ENCODE results near the gene ZIK1.

DNA sequence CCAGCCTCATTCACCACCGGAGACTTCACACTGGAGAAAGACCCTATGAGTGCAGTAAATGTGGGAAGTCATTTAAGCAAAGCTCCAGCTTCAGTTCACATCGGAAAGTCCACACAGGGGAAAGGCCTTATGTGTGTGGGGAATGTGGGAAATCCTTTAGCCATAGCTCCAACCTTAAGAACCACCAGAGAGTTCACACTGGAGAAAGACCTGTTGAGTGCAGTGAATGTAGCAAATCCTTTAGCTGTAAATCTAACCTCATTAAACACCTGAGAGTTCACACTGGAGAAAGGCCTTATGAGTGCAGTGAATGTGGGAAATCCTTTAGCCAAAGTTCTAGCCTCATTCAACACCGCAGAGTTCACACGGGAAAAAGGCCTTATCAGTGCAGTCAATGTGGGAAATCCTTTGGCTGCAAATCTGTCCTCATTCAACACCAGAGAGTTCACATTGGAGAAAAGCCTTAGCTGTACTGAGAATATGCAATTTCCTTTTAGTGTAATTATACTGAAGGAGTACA is 57.8 kb downstream of the ZIK1 start:
- TF ChIP-seq, protein P1, sequence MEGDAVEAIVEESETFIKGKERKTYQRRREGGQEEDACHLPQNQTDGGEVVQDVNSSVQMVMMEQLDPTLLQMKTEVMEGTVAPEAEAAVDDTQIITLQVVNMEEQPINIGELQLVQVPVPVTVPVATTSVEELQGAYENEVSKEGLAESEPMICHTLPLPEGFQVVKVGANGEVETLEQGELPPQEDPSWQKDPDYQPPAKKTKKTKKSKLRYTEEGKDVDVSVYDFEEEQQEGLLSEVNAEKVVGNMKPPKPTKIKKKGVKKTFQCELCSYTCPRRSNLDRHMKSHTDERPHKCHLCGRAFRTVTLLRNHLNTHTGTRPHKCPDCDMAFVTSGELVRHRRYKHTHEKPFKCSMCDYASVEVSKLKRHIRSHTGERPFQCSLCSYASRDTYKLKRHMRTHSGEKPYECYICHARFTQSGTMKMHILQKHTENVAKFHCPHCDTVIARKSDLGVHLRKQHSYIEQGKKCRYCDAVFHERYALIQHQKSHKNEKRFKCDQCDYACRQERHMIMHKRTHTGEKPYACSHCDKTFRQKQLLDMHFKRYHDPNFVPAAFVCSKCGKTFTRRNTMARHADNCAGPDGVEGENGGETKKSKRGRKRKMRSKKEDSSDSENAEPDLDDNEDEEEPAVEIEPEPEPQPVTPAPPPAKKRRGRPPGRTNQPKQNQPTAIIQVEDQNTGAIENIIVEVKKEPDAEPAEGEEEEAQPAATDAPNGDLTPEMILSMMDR (conservative IDR thresholded peaks at IDR 0.05 in 1 of 2, IDR thresholded peaks at IDR 0.05 in 1 of 2; ENCODE audit: extremely low read depth in 1 of 2, insufficient read depth in 1 of 2, low read depth in 1 of 2, low read length in 2 of 2): no peak
- TF ChIP-seq EZH2 (IDR thresholded peaks at IDR 0.05; ENCODE audit: borderline replicate concordance, low read length): no peak

Data from mammary epithelial cell (primary cell).